HG02623 (cell line): ENCODE results near the gene PRKCQ.

Experiments used
- ATAC-seq: cut with Tn5 transposase; IDR thresholded peaks from one replicate; pipeline ENCODE4 v1.9.1; 2021; ENCODE audit warnings: moderate library complexity; ENCODE audit not compliant: unreplicated experiment

The PRKCQ gene

GRCh38 chr10:6579904-6580278 lies at the start of gene PRKCQ:
Gene PRKCQ, minus strand, starts transcription at chr10:6580276. Its CDS starts 65,141 bp downstream, at chr10:6515135.
- peak; percentile 13 for ATAC-seq

- no peak for ATAC-seq
These were observed 45.4 kb upstream of the PRKCQ start for GRCh38 chr10:6625428-6625827.

GRCh38 chr10:6624392-6624791 lies 44.3 kb upstream of the PRKCQ start:
- ATAC-seq, result no peak

- ATAC-seq, result no peak
These were observed 42.8 kb upstream of the PRKCQ start for GRCh38 chr10:6622921-6623320.

GRCh38 chr10:6621536-6621935 lies 41.5 kb upstream of the PRKCQ start:
- ATAC-seq, result no peak

GRCh38 chr10:6619660-6620059 lies 39.6 kb upstream of the PRKCQ start:
- no peak for ATAC-seq

- no peak for ATAC-seq
These were observed 38.3 kb upstream of the PRKCQ start for GRCh38 chr10:6618340-6618739.

GRCh38 chr10:6617309-6618076 lies 37.4 kb upstream of the PRKCQ start:
- no peak for ATAC-seq

- no peak for ATAC-seq
These were observed 35.9 kb upstream of the PRKCQ start for GRCh38 chr10:6615971-6616370.

GRCh38 chr10:6612371-6612770 lies 32.3 kb upstream of the PRKCQ start:
- no peak for ATAC-seq

GRCh38 chr10:6610647-6611046 lies 30.6 kb upstream of the PRKCQ start:
- ATAC-seq, result no peak

- ATAC-seq, result no peak
These were observed 29.5 kb upstream of the PRKCQ start for GRCh38 chr10:6609625-6610024.

GRCh38 chr10:6607778-6608177 lies 27.7 kb upstream of the PRKCQ start:
- no peak for ATAC-seq

GRCh38 chr10:6607182-6607581 lies 27.1 kb upstream of the PRKCQ start:
- ATAC-seq, result no peak

GRCh38 chr10:6603142-6604125 lies 23.4 kb upstream of the PRKCQ start:
- ATAC-seq, result no peak

GRCh38 chr10:6602700-6603084 lies 22.6 kb upstream of the PRKCQ start:
- no peak for ATAC-seq

- no peak for ATAC-seq
These were observed 22.1 kb upstream of the PRKCQ start for GRCh38 chr10:6602026-6602699.

GRCh38 chr10:6601246-6601805 lies 21.2 kb upstream of the PRKCQ start:
- ATAC-seq, result no peak

- no peak for ATAC-seq
These were observed 20.3 kb upstream of the PRKCQ start for GRCh38 chr10:6600224-6600987.

- no peak for ATAC-seq
These were observed 18.6 kb upstream of the PRKCQ start for GRCh38 chr10:6598679-6599078.
